Loucy (cell line): ENCODE measurements around the gene STK36.

Experiments
- EZH2phosphoT487 ChIP-seq: fragments of 200-600 bp; IDR thresholded peaks from 2 replicates; pipeline ENCODE4 v1.6.1; 2018; ENCODE audit warnings: antibody characterized with exemption, mild to moderate bottlenecking, moderate library complexity, borderline replicate concordance
- TF ChIP-seq, protein P1 (sequence below): fragments of 200-600 bp; sonication (generic); conservative IDR thresholded peaks from 2 replicates; pipeline ENCODE4 v1.5.1; 2014; ENCODE audit warnings: mild to moderate bottlenecking, antibody characterized with exemption, low read length

DNA sequence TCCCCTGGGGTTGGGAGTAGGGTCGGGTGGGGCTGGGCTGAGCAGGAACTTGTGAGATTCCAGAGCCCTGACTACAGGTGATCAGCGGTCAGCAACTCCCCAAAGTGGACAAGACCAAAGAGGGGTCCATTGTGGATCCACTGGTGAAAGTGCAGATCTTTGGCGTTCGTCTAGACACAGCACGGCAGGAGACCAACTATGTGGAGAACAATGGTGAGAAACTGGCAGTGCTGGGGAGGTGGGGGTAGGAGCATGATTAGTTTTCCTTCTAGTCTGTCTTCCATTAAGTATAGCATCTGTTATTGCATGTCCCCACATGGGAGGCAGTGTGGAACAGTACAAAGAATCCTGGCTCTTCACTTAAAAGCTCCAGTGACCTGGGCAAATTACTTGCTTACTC lies 36.2 kb upstream of the STK36 start:
- TF ChIP-seq, protein P1, sequence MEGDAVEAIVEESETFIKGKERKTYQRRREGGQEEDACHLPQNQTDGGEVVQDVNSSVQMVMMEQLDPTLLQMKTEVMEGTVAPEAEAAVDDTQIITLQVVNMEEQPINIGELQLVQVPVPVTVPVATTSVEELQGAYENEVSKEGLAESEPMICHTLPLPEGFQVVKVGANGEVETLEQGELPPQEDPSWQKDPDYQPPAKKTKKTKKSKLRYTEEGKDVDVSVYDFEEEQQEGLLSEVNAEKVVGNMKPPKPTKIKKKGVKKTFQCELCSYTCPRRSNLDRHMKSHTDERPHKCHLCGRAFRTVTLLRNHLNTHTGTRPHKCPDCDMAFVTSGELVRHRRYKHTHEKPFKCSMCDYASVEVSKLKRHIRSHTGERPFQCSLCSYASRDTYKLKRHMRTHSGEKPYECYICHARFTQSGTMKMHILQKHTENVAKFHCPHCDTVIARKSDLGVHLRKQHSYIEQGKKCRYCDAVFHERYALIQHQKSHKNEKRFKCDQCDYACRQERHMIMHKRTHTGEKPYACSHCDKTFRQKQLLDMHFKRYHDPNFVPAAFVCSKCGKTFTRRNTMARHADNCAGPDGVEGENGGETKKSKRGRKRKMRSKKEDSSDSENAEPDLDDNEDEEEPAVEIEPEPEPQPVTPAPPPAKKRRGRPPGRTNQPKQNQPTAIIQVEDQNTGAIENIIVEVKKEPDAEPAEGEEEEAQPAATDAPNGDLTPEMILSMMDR: no peak
- no peak for TF ChIP-seq EZH2phosphoT487
